KMS-11 (cell line): ENCODE data around the gene WDR11.
"Not testable (repeated sequence)": the region's sequence is repeated elsewhere in the genome, so short reads cannot be mapped to it uniquely, and the experiment has no call there.

Experiments used
- H2AFZ ChIP-seq: fragments of 200-600 bp; sonication (generic); 2 replicates; pipeline ENCODE4 v1.6.1; 2016; ENCODE audit warnings: antibody characterized with exemption, mixed run types, low read depth
- H3K27ac ChIP-seq: fragments of 200-600 bp; sonication (generic); 2 replicates; pipeline ENCODE4 v1.6.1; 2016; ENCODE audit warnings: mild to moderate bottlenecking, mixed run types
- H3K27me3 ChIP-seq: fragments of 200-600 bp; sonication (generic); 2 replicates; pipeline ENCODE4 v1.6.1; 2017; ENCODE audit warnings: mild to moderate bottlenecking, low read depth, mixed run types, moderate library complexity; ENCODE audit not compliant: insufficient read depth
- H3K36me3 ChIP-seq: fragments of 200-600 bp; sonication (generic); 2 replicates; pipeline ENCODE4 v1.6.1; 2017; ENCODE audit warnings: mild to moderate bottlenecking, mixed run types; ENCODE audit not compliant: insufficient read depth
- H3K4me1 ChIP-seq: fragments of 200-600 bp; sonication (generic); 2 replicates; pipeline ENCODE4 v1.6.1; 2016; ENCODE audit warnings: mild to moderate bottlenecking, low read depth, mixed run types; ENCODE audit not compliant: poor library complexity, severe bottlenecking
- H3K4me2 ChIP-seq: fragments of 200-600 bp; sonication (generic); 2 replicates; pipeline ENCODE4 v1.7.0; 2016; ENCODE audit warnings: mild to moderate bottlenecking, mixed run types
- H3K4me3 ChIP-seq: fragments of 200-600 bp; sonication (generic); IDR thresholded peaks from 2 replicates; pipeline ENCODE4 v1.6.1; 2017; ENCODE audit warnings: low read depth, low read length, mixed read lengths; ENCODE audit not compliant: insufficient read depth
- H3K79me2 ChIP-seq: fragments of 200-600 bp; sonication (generic); 2 replicates; pipeline ENCODE4 v1.6.1; 2016; ENCODE audit warnings: low read depth, mixed run types; ENCODE audit not compliant: insufficient read depth
- H3K9ac ChIP-seq: fragments of 200-600 bp; sonication (generic); 2 replicates; pipeline ENCODE4 v1.6.1; 2016; ENCODE audit warnings: mild to moderate bottlenecking, mixed run types
- H4K20me1 ChIP-seq: fragments of 200-600 bp; sonication (generic); 2 replicates; pipeline ENCODE4 v1.6.1; 2016; ENCODE audit warnings: mild to moderate bottlenecking, mixed run types; ENCODE audit not compliant: insufficient read depth
- TF ChIP-seq, protein P1 (sequence below): fragments of 200-600 bp; sonication (generic); conservative IDR thresholded peaks from 2 replicates; pipeline ENCODE4 v1.6.1; 2017; ENCODE audit warnings: low read depth, mild to moderate bottlenecking, antibody characterized with exemption, low read length, moderate library complexity, mixed read lengths

Gene WDR11

DNA sequence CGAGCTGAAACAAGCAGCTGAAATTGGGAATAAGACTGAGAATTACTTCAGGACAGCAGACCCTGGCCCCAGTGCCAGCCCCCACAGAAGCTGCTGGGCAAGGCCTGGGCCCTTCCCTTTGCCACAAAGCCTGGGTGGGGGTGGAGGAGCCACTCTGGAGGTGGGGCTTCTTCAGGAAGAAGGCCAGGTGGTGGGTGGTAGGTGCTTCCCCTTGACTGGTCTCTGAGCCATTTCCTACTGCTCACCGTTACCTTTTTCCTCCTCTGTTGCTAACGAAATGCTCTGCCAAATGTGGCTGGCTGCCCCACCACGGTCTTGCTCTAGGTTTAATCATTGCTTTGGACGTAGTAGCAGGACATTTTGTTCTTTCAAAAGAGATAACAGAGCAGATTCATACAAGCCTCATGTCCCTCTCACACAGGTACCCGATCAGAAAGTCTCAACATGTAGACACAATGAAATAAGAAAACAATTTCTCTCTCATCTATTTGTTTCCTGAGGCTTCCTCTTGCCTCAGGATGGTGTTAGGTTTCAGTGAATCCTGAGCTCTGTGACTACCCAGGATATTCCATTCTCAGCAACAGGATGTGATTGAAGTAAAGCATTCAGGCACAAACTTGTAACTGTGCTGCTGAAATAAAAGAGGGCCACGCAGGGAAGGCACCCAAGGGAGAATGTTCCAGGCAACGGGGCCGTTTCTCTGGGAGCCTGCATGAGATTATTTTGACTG, 66.5 kb downstream of the WDR11 start:
- Histone ChIP-seq H3K79me2 (no peaks in the 10 kb centered on the region), H3K36me3 (no peaks in the 10 kb centered on the region), H3K27me3 (no peaks in the 10 kb centered on the region), H3K27ac (no peak overlapping the region), H3K4me1 (no peaks in the 10 kb centered on the region), H3K9ac (no peak overlapping the region), H2AFZ (no peak overlapping the region), H4K20me1 (no peaks in the 10 kb centered on the region), H3K4me3 (no peak overlapping the region), H3K4me2 (no peak overlapping the region)
- TF ChIP-seq, protein P1, sequence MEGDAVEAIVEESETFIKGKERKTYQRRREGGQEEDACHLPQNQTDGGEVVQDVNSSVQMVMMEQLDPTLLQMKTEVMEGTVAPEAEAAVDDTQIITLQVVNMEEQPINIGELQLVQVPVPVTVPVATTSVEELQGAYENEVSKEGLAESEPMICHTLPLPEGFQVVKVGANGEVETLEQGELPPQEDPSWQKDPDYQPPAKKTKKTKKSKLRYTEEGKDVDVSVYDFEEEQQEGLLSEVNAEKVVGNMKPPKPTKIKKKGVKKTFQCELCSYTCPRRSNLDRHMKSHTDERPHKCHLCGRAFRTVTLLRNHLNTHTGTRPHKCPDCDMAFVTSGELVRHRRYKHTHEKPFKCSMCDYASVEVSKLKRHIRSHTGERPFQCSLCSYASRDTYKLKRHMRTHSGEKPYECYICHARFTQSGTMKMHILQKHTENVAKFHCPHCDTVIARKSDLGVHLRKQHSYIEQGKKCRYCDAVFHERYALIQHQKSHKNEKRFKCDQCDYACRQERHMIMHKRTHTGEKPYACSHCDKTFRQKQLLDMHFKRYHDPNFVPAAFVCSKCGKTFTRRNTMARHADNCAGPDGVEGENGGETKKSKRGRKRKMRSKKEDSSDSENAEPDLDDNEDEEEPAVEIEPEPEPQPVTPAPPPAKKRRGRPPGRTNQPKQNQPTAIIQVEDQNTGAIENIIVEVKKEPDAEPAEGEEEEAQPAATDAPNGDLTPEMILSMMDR: no peak

DNA sequence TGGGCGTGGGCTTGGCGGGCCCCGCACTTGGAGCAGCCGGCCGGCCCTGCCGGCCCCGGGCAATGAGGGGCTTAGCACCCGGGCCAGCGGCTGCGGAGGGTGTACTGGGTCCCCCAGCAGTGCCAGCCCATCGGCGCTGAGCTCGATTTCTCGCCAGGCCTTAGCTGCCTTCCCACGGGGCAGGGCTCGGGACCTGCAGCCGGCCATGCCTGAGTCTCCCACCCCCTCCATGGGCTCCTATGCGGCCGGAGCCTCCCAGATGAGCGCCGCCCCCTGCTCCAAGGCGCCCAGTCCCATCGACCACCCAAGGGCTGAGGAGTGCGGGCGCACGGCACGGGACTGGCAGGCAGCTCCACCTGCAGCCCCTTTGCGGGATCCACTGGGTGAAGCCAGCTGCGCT, 72.7 kb downstream of the WDR11 start:
- H3K4me2 ChIP-seq, H3K27me3 ChIP-seq, H3K27ac ChIP-seq, H3K4me3 ChIP-seq, H3K79me2 ChIP-seq, H2AFZ ChIP-seq, H3K9ac ChIP-seq, H3K36me3 ChIP-seq, H3K4me1 ChIP-seq, H4K20me1 ChIP-seq: not testable (repeated sequence)

DNA sequence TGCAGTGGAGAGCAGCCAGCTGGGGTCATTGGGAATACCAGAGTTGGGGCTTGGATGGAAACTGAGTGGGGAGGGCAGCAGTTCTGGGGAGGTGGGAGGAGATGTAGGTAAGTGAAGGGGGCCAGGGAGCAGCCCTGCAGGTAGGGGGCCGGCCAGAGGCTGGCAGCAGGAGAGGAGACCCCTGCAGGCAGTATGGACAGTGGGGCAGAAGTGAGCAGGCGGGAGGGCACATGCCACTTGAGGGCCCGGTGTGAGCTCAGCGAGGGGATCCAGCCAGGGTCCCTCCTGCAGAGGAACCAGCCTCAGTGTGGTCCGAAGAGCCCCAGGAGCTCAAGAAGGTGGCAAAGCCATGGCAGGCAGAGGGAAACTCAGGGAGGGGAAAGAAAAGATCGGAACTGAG, 75.4 kb downstream of the WDR11 start:
- Histone ChIP-seq H4K20me1 (no peaks in the 10 kb centered on the region), H3K4me1 (no peaks in the 10 kb centered on the region), H3K36me3 (no peaks in the 10 kb centered on the region), H2AFZ (no peak overlapping the region), H3K27ac (no peak overlapping the region), H3K9ac (no peak overlapping the region), H3K4me2 (no peak overlapping the region), H3K4me3 (no peak overlapping the region), H3K79me2 (no peaks in the 10 kb centered on the region), H3K27me3 (no peaks in the 10 kb centered on the region)
- TF ChIP-seq, protein P1: no peak

- H3K27ac ChIP-seq: no peak overlapping the region
- H3K79me2 ChIP-seq: no peaks in the 10 kb centered on the region
- H3K36me3 ChIP-seq: no peaks in the 10 kb centered on the region
- H3K4me1 ChIP-seq: no peaks in the 10 kb centered on the region
- TF ChIP-seq, protein P1: no peak
- no peaks in the 10 kb centered on the region for H3K27me3 ChIP-seq
- H3K9ac ChIP-seq: no peak overlapping the region
- no peaks in the 10 kb centered on the region for H4K20me1 ChIP-seq
- H3K4me2 ChIP-seq: no peak overlapping the region
- H2AFZ ChIP-seq: no peak overlapping the region
- H3K4me3 ChIP-seq: no peak overlapping the region
These were observed 76.2 kb downstream of the WDR11 start for GRCh38 chr10:120927352-120927751.

- Histone ChIP-seq H3K4me3 (no peak overlapping the region), H2AFZ (no peak overlapping the region), H3K27me3 (no peaks in the 10 kb centered on the region), H3K9ac (no peak overlapping the region), H4K20me1 (no peaks in the 10 kb centered on the region), H3K79me2 (no peaks in the 10 kb centered on the region), H3K4me1 (no peaks in the 10 kb centered on the region), H3K4me2 (no peak overlapping the region), H3K36me3 (no peaks in the 10 kb centered on the region), H3K27ac (no peak overlapping the region)
- TF ChIP-seq, protein P1: no peak
These were observed 78.0 kb downstream of the WDR11 start for GRCh38 chr10:120929166-120929565.
